GM12878 (cell line): ENCODE data around the gene PAQR7. TPM values are rescaled to one million over a fixed set of nuclear protein-coding genes. Genes with fewer than 3 reads are reported as not detected.
"Not testable (repeated sequence)": the region's sequence is repeated elsewhere in the genome, so short reads cannot be mapped to it uniquely, and the experiment has no call there.

Experiments
- ATAC-seq: fragments of 200-7000 bp; cut with Tn5 transposase; 3 replicates; pipeline ENCODE4 v1.9.1; 2020; ENCODE audit warnings: mild to moderate bottlenecking, moderate library complexity
- BruUV-seq: library from RNA; stranded (reverse); fragments of 400-500 nt; replicated peaks from 2 replicates; lab custom pipeline; 2021; lab: Mats Ljungman, UMichigan
- CTCF ChIA-PET: fragments of 300-600 bp; sonication (Branson Sonifier 250); formaldehyde crosslinking; extraction: SDS; loops from one replicate; lab custom pipeline; 2021; ENCODE audit warnings: inconsistent platforms; lab: Yijun Ruan, JAX
- POLR2A ChIA-PET: fragments of 350-600 bp; formaldehyde crosslinking; extraction: SDS; loops from one replicate; lab custom pipeline; 2021; ENCODE audit warnings: inconsistent platforms; lab: Charles Lee
- RAD21 ChIA-PET: fragments of 300-600 bp; sonication (Branson Sonifier 250); formaldehyde crosslinking; loops from one replicate; lab custom pipeline; 2023; ENCODE audit warnings: antibody characterized with exemption; ENCODE audit not compliant: unreplicated experiment; lab: Charles Lee
- SMC1A ChIA-PET: fragments of 300-600 bp; sonication (Branson Sonifier 250); formaldehyde crosslinking; loops from one replicate; lab custom pipeline; 2023; ENCODE audit not compliant: unreplicated experiment, uncharacterized antibody; lab: Charles Lee
- DNase-seq: peaks from one replicate; pipeline ENCODE4 v3.0.0-alpha.2; 2011; ENCODE audit warnings: low read depth, low spot score
- FAIRE-seq: peaks from 3 replicates; lab custom pipeline; 2011; peaks lifted over from hg19 to GRCh38; lab: Jason Lieb, UNC
- H2AFZ ChIP-seq: 2 replicates; pipeline ENCODE4 v1.6.0; 2011; ENCODE audit warnings: low read depth, low read length, control low read depth; ENCODE audit not compliant: control insufficient read depth
- H3K27ac ChIP-seq: 2 replicates; pipeline ENCODE4 v1.5.1; 2011; ENCODE audit warnings: control low read depth; ENCODE audit not compliant: control insufficient read depth, insufficient read depth
- H3K27me3 ChIP-seq, 2 experiments: replicated peaks in 1 of 2; 2 replicates each; pipeline versions ENCODE4 v1.6.0 to v1.6.1; 2011; ENCODE audit warnings: low read length in 1 of 2; ENCODE audit not compliant: control insufficient read depth in 2 of 2, insufficient read depth in 2 of 2
- H3K36me3 ChIP-seq, 2 experiments: 2 replicates each; pipeline ENCODE4 v1.5.1; 2011; ENCODE audit warnings: low read length in 1 of 2; ENCODE audit not compliant: control insufficient read depth in 2 of 2, insufficient read depth in 2 of 2
- H3K4me1 ChIP-seq: 2 replicates; pipeline ENCODE4 v1.6.1; 2011; ENCODE audit warnings: mild to moderate bottlenecking, low read length, moderate library complexity, mixed read lengths; ENCODE audit not compliant: control insufficient read depth, insufficient read depth
- H3K4me2 ChIP-seq: 2 replicates; pipeline ENCODE4 v1.6.0; 2011; ENCODE audit warnings: control low read depth; ENCODE audit not compliant: control insufficient read depth, insufficient read depth
- H3K4me3 ChIP-seq: fragments of 200-600 bp; sonication (generic); 2 replicates; pipeline ENCODE4 v1.5.1; 2016
- H3K79me2 ChIP-seq: 2 replicates; pipeline ENCODE4 v1.6.0; 2011; ENCODE audit warnings: low read length; ENCODE audit not compliant: control insufficient read depth, insufficient read depth
- H3K9ac ChIP-seq: 2 replicates; pipeline ENCODE4 v1.8.0; 2011; ENCODE audit warnings: low read length, control low read depth, mixed read lengths; ENCODE audit not compliant: control insufficient read depth, insufficient read depth
- H3K9me3 ChIP-seq: replicated peaks from 3 replicates; pipeline ENCODE4 v1.5.1; 2011; ENCODE audit warnings: mild to moderate bottlenecking, low read length; ENCODE audit not compliant: control insufficient read depth, insufficient read depth
- H4K20me1 ChIP-seq: 2 replicates; pipeline ENCODE4 v1.6.0; 2011; ENCODE audit not compliant: control insufficient read depth, insufficient read depth
- ATF7 ChIP-seq: fragments of 450-650 bp; IDR thresholded peaks from 2 replicates; pipeline ENCODE4 v1.6.1; 2016; ENCODE audit warnings: low read depth, mild to moderate bottlenecking
- CBFB ChIP-seq: IDR thresholded peaks from 2 replicates; pipeline ENCODE4 v1.6.1; 2016; ENCODE audit warnings: antibody characterized with exemption, low read depth
- CHD1 ChIP-seq: IDR thresholded peaks from 2 replicates; pipeline ENCODE4 v1.6.1; 2012; ENCODE audit warnings: low read depth, low read length, improper control_type of control experiment
- EGR1 ChIP-seq, 2 experiments: IDR thresholded peaks; 1 replicate in 1 of 2; 2 replicates in 1 of 2; pipeline ENCODE4 v1.6.1; 2011 to 2012; ENCODE audit warnings: low read depth in 2 of 2, low read length in 2 of 2, borderline replicate concordance in 1 of 2, mild to moderate bottlenecking in 1 of 2, moderate library complexity in 1 of 2
- KLF5 ChIP-seq: fragments of 450-650 bp; IDR thresholded peaks from 2 replicates; pipeline ENCODE4 v1.6.1; 2014; ENCODE audit warnings: mild to moderate bottlenecking; ENCODE audit not compliant: partially characterized antibody
- MTA2 ChIP-seq: fragments of 450-650 bp; IDR thresholded peaks from 2 replicates; pipeline ENCODE4 v1.6.1; 2016; ENCODE audit warnings: low read depth, mild to moderate bottlenecking, moderate library complexity
- SIN3A ChIP-seq: IDR thresholded peaks from 2 replicates; pipeline ENCODE4 v1.6.1; 2012; ENCODE audit warnings: low read depth, low read length, improper control_type of control experiment
- WRNIP1 ChIP-seq: IDR thresholded peaks from 2 replicates; pipeline ENCODE4 v1.6.1; 2011; ENCODE audit warnings: low read depth, low read length, improper control_type of control experiment, borderline replicate concordance
- ZNF622 ChIP-seq: fragments of 450-650 bp; IDR thresholded peaks from 2 replicates; pipeline ENCODE4 v1.6.1; 2017; ENCODE audit warnings: mild to moderate bottlenecking, inconsistent platforms
- WGBS: methylation state at CpG from one replicate; pipeline ENCODE4 v1.1.6; 2016; ENCODE audit warnings: low lambda C conversion rate; ENCODE audit not compliant: insufficient replicate concordance, insufficient coverage; ENCODE audit errors: missing lambda C conversion rate; 5-methylcytosine and 5-hydroxymethylcytosine counted together
- in situ Hi-C: fragments of 300-500 bp; cut with MboI; formaldehyde crosslinking; loops from 9 replicates; pipeline ENCODE4 v1.14.3; 2018; ENCODE audit warnings: mixed read lengths
- intact Hi-C: fragments of 100-400 bp; cut with micrococcal nuclease; formaldehyde crosslinking; loops from one replicate; pipeline ENCODE4 v1.14.2; 2022; ENCODE audit not compliant: unreplicated experiment
- polyA plus RNA-seq, 11 experiments: library from polyadenylated mRNA; depleted of rRNA in 4 of 11; unstranded in 6 of 11; stranded (reverse) in 5 of 11; fragments of >200 nt; fragmentation: Nextera tagmentation in 4 of 11; fragmentation: Illumina TruSeq in 1 of 11; extraction: Ambion mirVana in 4 of 11; extraction: Trizol in 1 of 11; gene quantifications; 1 replicate in 1 of 11; 2 replicates in 10 of 11; pipeline versions ENCODE4 v1.2.1 to v1.2.3, GENCODE V29; 2011 to 2016; ENCODE audit warnings: inconsistent platforms in 2 of 11, missing spikeins in 2 of 11, low read depth in 1 of 11
- total RNA-seq, 4 experiments: library from RNA; depleted of rRNA in 3 of 4; stranded (reverse); fragments of >200 nt in 3 of 4; fragmentation: Illumina TruSeq in 1 of 4; extraction: Trizol in 1 of 4; gene quantifications; 2 replicates each; pipeline versions ENCODE4 v1.2.1 to v1.2.3, GENCODE V29; 2013 to 2021

Gene PAQR7
- total and polyA plus RNA-seq, 10 of the 15 experiments (the other 5 are each of a cell fraction or from before 2014, with no cell fraction given) = 1.1 to 8.8 (median 5.2) TPM

DNA sequence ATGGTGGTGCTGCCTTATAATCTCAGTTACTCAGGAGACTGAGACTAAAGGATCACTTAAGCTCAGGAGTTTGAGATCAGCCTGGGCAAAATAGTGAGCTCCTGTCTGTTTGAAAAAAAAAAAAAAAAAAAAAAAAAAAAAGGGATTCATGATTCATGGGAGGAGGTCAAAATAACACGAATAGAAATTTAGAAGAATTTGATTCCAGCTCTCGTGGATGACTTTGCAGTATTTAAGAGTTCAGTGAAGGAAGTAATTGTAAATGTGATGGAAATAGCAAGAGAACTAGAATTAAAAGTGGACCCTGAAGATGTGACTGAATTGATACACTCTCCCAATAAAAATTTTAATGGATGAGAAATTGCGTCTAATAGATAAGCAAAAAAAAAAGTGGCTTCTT is 32.0 kb downstream of the PAQR7 start:
- no peak overlapping the region for H3K27ac ChIP-seq
- WGBS = 100% methylated on average over 3 of the region's 3 CpGs
- H3K4me2 ChIP-seq = no peak overlapping the region
- ChIA-PET POLR2A (interaction anchor here (0.7 kb wide), 2 partner anchors 13 to 18 kb away, joined by 5 to 6 read pairs; no protein-coding TSS in a partner anchor), CTCF (interaction anchor here (0.7 to 0.9 kb wide), 2 partner anchors 52 to 154 kb away, joined by 3 to 5 read pairs; partner anchors contain the start of gene PAFAH2)
- in situ Hi-C loops = no loop called here
- H3K79me2 ChIP-seq = peaks cover 2% of the 10 kb centered on the region
- no peak for TF ChIP-seq EGR1 (IDR thresholded peaks at IDR 0.05; ENCODE audit: borderline replicate concordance in 1 of 2, low read depth in 2 of 2, low read length in 2 of 2)
- TF ChIP-seq SIN3A = no peak
- TF ChIP-seq CHD1 = no peak
- no peak for TF ChIP-seq MTA2
- TF ChIP-seq ZNF622 = no peak
- TF ChIP-seq ATF7 = no peak
- TF ChIP-seq WRNIP1 = no peak
- TF ChIP-seq CBFB = no peak
- TF ChIP-seq KLF5 = no peak
- TF ChIP-seq, all 136 proteins: peak for 0
- Histone ChIP-seq H3K4me1 (peaks cover 8% of the 10 kb centered on the region; the same call in 1 of the 2 replicates), H3K9ac (no peak overlapping the region), H3K27me3 (no peaks in the 10 kb centered on the region), H3K4me3 (no peak overlapping the region), H3K9me3 (no peaks in the 10 kb centered on the region), H2AFZ (no peak overlapping the region), H4K20me1 (no peaks in the 10 kb centered on the region), H3K36me3 (no peaks in the 10 kb centered on the region)
- FAIRE-seq (no peak), DNase-seq (no peak), ATAC-seq (no peak)
- ChIA-PET SMC1A (interaction anchor here (1.2 to 2.0 kb wide), 4 partner anchors 10 to 52 kb away, joined by 4 to 8 read pairs (median 4); no protein-coding TSS in a partner anchor), RAD21 (interaction anchor here (0.6 to 2.8 kb wide), 2 partner anchors 154 to 173 kb away, joined by 4 to 11 read pairs; partner anchors contain the start of gene PAFAH2)
- no TSS peak for BruUV-seq
- intact Hi-C loops = no loop called here

DNA sequence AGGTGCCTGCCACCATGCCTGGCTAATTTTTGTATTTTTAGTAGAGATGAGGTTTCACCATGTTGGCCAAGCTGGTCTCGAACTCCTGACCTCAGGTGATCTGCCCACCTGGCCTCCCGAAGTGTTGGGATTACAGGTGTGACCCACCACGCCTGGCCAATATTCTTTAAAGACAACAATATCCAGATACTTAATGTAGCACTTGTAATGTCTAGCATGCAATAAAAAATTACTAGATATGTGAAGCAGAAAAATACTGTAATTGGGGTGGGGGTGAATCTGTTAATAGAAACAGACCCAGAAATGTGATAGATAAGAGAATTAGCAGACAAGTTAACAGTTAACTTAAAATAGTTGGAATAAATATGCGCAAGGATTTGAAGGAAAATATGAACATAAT is 35.7 kb downstream of the PAQR7 start:
- ChIA-PET CTCF (interaction anchor here (0.9 to 2.7 kb wide), 3 partner anchors 55 to 158 kb away, joined by 3 to 15 read pairs (median 12); partner anchors contain the start of gene PAFAH2), SMC1A (interaction anchor here (0.9 to 1.4 kb wide), 4 partner anchors 10 to 178 kb away, joined by 3 to 4 read pairs (median 3); partner anchors contain the start of gene PAQR7), RAD21 (interaction anchor here (0.8 to 1.3 kb wide), 2 partner anchors 26 to 158 kb away, joined by 3 read pairs; partner anchors contain the start of gene PAFAH2), POLR2A (interaction anchor here (0.6 to 0.9 kb wide), 2 partner anchors 17 to 20 kb away, joined by 3 read pairs; partner anchors contain the start of gene MTFR1L)
- in situ Hi-C loops, ATAC-seq, H3K9ac ChIP-seq, H3K9me3 ChIP-seq, BruUV-seq, H2AFZ ChIP-seq, H3K27me3 ChIP-seq, intact Hi-C loops, H3K4me1 ChIP-seq, H3K4me3 ChIP-seq, H3K36me3 ChIP-seq, H3K27ac ChIP-seq, H4K20me1 ChIP-seq, H3K4me2 ChIP-seq, FAIRE-seq, H3K79me2 ChIP-seq, DNase-seq: not testable (repeated sequence)
- 96% methylated on average over 4 of the region's 4 CpGs for WGBS
